Activated CD8-positive, alpha-beta memory T cell treated with anti-CD3 and anti-CD28 coated beads, Interleukin-2, amount 50 U/mL, for 48 hours (primary cell): ENCODE measurements around the gene CYP26A1.
"Not testable (repeated sequence)": the region's sequence is repeated elsewhere in the genome, so short reads cannot be mapped to it uniquely, and the experiment has no call there.

Experiments used
- DNase-seq: peaks from one replicate; pipeline ENCODE4 v3.0.0-alpha.2; 2020

Gene CYP26A1

DNA sequence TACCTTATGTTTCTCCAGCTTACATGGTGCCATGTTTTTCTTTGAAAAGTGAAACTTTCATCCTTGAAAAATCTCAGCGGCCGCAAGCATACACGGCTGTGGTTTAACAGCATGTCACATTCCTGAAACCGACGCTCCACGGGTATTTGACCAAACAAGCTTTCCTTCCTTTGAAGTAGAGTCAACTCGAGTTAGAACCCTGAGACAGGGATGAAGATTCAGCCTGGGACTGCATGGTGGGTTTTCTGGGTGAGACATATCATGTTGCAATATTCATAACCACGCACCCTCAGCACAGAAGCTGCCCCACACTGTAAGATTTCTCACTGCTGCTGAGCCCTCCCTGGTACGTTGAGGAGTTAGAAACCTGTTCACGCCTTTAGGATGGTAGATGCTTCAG, 8.1 kb downstream of the CYP26A1 start:
- DNase-seq: no peak

DNA sequence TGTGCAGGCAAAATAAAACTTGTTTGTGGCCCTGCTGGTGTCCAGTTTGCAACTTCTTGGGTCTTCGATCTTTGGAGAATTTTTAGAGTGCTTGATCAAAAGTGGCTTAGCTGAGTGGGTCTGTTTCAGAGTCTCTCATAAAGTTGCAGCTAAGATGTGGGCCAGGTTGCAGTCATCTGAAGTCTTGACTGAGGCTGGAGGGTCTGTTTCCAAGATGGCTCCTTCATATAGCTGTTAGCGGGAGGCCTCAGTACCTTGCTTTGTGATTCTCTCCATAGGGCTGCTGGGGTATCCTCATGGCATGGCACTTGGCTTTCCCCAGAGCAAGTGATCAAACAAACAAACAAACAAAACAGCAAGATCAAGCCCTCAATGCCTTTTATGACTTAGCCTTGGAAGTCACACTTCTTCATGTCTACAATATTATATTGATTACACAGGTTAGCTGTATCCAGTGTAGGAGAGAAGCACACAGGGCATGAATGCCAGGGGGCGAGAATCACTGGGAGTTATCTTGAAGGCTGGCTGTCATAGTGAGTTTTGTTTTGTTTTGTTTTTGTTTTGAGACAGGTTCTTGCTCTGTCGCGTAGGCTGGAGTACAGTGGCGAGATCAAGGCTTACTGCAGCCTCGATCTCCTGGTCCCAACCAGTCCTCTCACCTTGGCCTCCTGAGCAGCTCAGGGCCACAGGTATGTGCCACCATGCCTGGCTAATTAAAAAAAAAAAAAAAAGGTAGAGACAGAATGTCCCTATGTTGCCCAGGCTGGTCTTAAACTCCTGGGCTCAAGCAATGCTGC, 10.2 kb downstream of the CYP26A1 start:
- DNase-seq: no peak

DNA sequence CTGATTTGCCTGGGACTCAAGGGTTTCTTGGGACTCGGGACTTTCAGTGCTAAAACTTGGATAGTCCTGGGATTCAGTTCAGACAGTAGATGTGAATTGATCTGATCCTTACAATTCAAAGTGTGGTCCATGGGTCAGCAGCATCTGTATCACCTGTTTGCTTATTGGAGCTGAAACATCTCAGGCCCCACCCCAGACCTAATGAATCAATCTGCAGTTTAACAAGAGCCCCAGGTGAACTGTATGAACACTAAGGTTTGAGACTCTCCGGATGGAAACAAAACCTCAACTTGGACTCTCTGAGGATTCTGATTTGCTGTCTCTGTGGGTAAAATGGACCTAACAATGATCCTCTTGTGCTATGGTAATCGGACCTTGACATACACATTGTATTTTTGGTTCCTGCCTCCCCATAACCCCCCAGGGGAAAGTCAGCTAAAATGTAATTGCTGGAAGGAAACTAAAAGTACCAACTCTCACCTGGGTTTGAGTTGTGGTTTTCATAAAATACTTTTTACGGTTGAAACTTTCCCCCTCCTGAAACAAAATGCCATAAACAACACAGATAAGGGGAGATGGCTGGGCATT, 11.7 kb downstream of the CYP26A1 start:
- no peak for DNase-seq

DNA sequence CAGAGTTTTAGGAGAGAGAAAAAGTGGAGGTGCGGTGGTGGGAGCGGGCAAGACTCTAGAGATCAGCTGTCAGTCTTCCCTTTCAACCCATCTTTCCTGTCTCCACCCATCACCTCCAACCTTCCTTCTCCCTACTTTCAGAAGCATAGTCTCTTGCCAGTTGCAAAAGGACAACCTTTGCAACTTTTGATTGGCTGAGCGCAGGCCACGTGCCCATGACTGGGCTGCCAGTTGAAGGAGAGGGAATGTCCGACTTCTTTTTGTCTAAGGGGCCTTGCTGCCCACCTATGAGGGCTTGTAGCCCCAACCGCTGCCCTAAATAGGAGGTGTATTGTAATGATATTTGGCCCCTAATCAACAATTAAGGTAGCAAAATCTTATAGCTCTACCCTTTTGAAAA, 12.6 kb downstream of the CYP26A1 start:
- DNase-seq: no peak

DNA sequence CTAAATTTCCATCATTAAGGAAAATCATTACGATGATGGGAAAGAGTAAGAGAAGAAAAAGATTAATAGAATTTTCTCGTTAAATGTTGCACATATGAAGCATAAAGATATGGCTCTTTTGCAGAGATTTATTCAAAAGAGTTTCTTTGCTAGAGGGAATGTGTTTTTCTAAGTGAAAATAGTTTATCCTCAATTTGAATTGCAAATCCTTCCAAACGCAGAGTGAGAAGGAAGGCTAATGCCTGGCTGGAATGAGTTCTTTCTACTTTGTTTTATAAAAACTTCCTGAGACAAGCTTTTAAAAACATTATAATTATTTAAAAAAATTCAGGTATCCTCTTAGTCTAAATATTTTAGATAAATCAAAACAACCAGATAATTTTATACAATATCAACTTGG, 14.2 kb downstream of the CYP26A1 start:
- no peak for DNase-seq

DNA sequence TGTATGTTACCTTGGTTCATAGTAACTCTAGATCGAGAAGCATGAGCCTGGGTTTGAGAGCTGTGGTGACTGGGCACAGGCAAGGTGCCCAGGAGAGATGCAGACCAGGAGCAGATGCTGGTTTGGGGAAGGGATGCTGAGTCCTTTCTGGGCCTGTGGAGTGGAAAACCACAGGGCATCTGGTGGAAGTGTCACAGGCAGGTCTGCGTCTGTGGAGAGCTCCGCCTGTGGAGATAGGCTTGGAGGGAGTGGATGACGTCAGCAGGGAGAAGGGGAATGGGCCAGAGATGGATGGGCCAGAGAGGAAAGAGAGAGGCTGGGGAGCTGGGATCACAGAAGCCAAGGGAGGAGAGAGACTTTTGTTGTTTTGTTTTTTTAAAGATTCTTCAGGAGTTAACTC, 14.8 kb downstream of the CYP26A1 start:
- no peak for DNase-seq

DNA sequence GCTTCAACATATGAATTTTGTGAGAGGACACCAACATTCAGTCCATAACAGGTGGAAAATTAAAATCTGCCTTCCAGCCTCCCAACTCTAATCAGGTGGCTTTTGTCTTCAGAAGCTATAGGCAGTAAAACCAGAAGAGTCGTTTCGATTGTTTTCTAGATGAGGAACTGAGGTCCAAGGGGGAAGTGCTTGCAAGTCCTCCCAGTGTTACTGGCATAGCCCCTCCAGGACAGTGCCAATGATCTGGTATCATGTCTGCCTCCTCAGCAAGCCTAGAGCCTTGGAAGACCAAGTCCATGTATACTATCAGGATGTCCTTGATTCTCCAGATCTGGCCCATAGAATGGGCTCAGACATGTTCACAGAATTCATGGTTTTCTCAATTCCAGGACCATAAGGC, 16.9 kb downstream of the CYP26A1 start:
- no peak for DNase-seq

DNA sequence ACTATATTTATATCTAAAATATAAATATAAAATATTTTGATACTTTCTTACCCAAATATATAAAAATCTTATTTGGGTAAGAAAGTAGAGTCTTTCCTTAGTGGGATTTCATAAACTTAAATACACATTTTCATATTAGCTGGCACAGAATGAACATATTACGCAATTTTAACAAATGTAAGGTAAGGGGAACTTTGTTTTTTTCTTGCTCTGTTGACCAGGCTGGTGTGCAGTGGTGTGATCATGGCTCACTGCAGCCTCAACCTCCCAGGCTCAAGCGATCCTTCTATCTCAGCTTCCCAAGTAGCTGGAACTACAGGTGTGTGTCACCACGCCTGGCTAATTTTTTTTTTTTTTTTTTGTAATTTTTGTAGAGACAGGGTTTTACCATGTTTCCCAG, 18.3 kb downstream of the CYP26A1 start:
- DNase-seq: no peak

DNA sequence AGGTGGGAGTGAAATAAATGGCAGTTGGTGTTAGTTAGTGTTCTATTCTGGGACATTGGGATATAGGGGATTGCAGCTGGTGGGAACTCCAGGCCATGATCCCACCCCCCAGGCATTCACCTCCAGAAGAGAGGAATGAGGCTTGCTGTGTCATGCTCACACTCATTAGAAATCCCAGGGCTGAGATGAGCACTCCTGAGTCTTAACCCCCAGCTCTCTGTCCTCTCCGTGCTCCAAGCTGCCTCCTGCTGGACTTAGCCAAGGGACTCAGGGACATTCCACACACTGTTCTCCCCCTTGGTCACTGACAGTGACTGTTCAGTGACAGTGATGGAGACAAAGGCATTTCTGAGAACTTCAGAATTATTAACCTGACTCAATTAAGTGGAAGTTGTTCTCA, 21.5 kb downstream of the CYP26A1 start:
- DNase-seq: no peak

DNA sequence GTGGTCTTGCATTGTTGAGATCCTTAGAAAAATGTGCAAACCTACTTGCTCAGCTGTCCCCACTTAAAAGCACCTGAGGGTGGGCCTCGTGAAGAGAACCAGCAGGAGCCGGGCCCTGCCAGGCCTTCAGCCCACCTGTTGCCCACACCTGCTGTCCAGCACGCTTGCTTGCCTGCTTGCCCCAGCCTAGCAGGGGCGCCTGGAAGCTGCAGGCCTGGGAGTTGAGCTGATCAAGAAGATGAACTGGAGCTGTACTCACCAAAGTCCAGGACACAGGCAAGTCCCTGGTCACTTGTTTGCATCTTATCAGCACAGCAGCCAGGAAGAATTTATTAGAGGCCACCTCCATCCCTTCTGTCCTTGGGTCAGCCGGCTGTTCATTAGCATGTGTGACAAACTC, 23.2 kb downstream of the CYP26A1 start:
- DNase-seq: no peak

DNA sequence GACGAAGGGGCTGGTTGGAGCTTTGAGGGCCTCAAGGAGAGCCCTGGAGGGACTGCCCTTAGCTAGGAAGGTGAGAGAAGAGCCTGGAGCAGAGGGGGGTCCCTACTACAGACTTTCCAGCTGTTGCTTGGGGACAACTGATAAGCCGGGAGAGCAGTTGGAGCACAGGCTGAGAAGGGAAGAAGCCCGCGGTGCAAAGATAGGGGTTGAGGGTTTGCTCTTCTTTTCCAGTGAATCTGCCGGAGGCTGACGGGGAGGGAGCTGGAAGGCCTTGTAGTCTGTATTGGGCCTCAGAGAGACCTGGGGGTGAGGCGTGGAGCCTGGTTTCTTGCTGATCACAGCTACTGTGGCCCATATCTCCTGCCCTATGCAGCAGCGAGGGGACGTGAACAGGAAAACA, 23.7 kb downstream of the CYP26A1 start:
- no peak for DNase-seq

DNA sequence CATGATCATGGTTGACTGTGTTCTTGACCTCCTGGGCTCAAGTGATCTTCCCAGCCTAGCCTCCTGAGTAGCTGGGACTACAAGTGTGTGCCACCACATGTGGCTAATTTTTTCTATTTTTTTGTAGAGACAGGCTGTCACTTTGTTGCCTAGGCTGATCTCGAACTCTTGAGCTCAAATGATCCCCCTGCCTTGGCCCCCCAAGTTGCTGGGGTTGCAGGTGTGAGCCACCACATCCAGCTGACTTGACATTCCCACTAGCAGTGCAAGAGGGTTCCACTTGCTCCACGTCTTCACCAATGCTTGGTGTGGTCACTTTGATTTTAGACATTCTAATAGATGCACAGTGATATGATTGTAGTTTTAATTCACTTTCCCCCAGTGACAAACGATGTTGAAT, 25.1 kb downstream of the CYP26A1 start:
- DNase-seq: no peak

DNA sequence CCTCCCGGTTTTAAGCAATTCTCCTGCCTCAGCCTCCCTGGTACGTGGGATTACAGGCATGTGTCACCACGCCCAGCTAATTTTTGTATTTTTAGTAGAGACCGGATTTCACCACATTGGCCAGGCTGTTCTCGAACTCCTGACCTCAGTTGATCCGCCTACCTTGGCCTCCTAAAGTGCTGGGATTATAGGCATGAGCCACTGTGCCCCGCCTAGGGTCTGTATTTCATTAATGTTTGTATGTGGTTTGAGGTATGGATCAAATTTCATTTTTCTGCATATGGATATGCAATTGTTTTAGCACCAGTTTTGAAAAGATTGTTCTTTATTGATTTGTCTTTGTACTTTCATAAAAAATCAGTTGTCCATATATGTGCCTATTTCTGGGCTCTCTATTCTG, 26.0 kb downstream of the CYP26A1 start:
- no peak for DNase-seq

DNA sequence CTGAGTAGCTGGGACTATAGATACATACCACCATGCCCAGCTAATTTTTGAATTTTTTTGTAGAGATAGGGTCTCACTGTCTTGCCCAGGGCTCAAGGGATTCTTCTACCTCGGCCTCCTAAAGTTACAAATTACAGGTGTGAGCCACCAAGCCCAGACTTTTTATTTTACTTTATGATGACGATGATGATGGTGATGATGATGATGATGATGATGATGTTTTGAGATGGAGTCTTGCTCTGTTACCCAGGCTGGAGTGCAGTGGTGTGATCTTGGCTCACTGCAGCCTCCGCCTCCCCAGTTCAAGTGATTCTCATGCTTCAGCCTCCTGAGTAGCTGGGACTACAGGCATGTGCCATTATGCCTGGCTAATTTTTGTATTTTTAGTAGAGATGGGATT, 27.5 kb downstream of the CYP26A1 start:
- not testable (repeated sequence) for DNase-seq

DNA sequence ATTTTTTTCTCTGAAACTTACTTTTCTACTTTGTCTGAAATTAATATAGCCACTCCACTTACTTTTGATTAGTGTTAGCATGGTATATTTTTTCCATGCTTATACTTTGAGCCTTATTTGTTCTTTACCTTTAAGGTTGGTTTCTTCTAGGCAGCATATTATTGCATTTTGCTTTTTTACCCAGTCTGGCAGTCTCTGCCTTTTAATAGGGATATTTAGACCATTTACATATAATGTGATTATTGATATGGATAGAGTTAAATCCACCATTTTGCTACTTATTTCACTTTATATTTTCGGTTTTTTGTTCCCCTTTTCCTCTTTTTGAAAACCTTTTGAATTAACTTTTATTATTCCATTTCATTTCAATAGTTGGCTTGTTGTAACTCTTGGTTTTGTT, 30.3 kb downstream of the CYP26A1 start:
- no peak for DNase-seq

DNA sequence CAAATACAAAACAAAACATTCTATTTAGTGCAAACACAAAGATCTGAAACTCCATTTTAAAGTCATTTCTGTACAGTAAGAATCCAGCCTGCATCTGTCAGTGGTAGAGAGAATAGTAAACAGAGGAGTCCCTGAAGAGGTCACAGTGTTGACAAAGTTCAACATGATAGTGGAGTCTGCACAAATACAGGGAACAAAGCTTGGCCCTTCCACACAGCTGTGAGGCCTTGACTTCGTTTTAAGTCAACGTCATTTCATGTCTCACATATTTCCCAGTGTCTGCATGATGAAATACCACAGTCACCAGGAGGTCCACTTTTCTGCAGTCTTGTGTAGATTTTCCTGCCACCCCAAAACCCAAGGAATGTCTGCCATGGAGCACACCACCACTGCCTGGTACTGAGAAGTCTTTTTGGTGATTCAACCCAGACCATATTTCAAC, 33.0 kb downstream of the CYP26A1 start:
- no peak for DNase-seq

DNA sequence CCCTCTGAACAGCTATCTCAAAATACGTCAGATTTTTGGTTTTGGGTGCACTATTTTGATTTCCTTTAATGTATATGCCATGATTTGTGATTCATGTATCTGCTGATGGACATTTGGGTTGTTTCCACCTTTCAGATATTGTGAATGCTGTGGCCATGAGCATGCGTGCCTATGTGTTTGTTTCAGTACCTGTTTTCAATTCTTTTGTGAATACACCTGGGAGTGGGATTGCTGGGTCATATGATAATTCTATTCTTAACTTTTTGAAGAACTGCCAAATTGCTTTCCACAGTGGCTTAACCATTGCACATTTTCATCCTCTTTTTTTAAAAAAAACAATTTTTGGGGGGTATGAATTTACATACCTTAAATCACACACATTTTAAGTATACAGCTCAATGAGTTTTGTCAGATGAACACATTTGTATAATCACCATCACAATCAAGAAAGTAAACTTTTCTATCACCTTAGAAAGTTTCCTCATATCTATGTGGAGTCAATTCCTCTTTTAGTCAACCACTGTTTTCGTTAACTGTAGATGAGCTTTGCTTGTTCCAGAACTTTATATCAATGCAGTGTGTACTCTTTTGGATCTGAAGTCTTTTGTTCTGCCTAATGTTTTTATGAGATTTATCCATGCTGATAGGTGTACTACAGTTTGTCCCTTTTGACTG, 36.9 kb downstream of the CYP26A1 start:
- no peak for DNase-seq

DNA sequence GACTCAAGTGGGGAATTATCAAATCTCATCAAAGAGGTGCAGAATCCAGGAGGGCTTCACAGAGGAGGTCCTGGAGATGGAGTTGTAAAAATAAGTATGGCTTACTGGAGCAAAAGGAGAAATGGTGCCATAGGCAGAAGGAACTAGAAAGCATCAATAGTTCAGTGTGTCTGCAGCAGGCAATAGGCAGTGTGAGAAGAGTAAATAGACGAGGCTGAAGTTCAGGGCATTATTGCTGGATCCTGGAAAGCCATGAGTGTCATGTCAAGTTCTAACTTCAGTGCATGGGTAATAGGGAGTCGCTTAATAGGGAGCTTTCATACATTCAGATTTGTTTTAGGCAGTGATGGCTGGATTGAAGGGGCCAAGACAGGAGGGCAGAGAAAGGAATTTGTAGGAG, 39.3 kb downstream of the CYP26A1 start:
- DNase-seq: no peak

DNA sequence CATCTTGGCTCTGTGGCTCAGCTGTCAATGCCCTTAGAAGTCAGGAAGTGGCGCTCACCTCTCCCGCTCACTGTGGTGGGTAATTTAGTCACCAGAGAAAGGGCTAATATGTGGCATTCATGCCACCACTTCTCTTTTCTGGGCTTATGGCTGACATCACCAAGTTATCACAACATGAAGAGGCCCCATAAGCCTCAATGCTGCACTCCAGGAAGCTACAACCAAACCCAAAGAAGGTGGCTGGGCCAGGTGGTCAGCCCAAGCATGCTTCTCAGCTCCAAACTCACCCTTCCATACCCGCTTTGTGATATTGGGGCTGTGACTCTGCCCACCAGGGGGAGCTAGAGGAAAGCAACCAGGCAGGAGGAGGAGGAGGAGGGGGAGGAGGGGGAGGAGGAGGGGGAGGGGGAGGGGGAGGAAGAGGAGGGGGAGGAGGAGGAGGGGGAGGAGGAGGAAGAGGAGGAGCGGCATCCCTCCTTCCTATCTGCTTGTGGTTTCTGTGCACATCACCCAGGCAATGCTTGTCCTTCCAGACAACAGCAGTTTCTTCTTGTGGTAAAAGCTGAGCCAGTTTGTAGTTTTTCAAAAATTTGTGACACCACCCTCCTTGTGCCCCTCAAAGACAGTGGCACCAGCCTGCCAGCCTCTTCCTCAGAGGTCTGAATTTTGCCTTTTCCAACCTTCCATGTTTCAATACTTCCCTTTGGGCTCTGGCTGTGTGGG, 42.1 kb downstream of the CYP26A1 start:
- DNase-seq: peak; percentile 83

DNA sequence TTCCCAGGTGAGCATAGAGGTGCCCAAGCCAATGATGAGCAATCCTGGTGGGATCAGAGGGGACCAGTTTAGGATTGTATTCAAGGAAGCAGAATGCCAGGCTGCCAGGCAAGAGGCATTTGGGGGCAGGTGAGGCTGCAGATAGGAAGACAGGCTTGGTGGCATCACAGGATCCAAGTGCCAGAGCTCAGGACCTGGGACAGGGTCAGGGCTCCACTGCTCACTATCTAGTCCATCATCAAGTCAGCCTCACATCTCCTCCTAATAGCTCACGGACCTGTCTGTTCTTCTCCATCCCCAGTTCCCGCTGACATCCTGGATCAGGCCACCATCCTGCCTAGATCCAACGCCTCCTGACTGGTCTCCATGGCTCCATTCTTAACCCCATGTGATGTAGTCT, 47.6 kb downstream of the CYP26A1 start:
- DNase-seq: no peak

DNA sequence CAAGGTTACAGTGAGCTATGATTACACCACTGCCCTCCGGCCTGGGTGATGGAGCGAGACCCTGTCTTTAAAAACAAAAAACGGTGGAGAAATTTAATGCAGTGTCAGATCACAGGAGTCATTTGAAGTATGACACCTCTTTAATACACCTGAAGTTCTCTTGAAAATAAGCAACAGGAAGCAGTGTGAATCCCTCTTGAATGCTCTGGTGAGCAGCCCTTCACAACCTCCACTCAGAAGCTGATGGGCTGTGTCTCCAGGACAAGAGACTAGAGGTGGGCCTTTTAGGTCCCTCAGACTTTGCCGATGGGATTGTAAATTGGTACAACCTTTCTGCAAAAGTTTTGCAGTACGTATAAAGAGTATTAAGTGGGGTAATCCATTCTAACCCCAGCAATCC, 50.1 kb downstream of the CYP26A1 start:
- no peak for DNase-seq

DNA sequence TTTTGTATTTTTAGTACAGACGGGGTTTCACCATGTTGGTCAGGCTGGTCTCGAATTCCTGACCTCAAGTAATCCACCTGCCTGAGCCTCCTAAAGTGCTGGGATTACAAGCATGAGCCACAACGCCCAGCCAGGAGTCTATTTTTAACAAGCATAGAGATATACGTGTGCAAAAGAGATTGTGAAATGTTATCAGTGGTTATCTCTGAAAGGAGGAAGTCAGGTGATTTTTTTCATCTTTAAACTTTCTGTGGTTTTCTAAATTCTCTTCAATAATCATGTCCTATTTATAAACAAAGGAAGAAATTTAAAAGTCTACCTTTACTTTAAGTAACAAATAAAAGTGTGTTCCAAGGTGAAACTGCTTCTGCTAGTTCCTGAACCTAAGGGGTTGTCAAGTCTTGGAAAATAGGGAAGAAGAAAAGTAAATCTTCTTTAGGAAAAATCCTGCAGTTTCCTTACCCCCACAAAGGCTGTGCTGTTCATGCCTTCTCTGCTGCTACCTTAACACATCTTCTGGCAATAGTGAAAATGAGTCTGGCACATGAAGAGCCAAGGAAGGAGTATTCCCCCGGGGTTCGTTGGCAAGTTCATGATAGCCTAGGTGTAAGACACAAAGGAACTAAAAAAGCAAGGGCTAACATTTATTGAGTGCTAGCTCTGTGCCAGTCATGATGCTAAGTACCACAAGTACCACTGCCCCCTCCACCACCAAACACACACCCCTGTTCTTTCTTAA, 51.1 kb downstream of the CYP26A1 start:
- no peak for DNase-seq

DNA sequence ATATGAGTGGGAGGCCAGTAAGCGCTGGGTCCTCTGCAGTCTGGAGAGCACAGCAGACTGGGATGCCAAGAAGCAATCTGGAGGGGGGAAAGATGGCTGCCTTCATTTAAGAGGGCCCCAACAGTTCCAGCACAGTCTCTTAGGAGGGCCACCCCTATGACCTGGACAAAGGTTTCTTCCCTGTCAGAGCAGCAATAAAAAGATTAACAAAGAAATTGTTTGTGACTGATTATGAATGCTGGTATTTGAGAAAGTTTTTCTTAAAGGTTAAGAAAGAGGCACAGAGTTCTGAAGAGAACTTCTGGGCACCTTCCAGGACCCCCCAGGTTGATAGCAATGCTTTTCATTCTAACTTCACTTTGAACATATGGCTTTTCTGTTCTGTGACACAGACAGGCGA, 52.3 kb downstream of the CYP26A1 start:
- DNase-seq: no peak
